ENCODE results near the gene PPP1R16B.

PPP1R16B gene

GRCh38 chr20:38893056-38893564, 87.6 kb downstream of the PPP1R16B start:
- Histone ChIP-seq H3K27ac (no peak overlapping the region), H3K4me3 (no peak overlapping the region), H3K36me3 (ENCODE audit: insufficient read depth, low read length) (no peaks in the 10 kb centered on the region), H3K9ac (ENCODE audit: insufficient read length) (no peak overlapping the region), H3K9me3 (ENCODE audit: low read depth, low read length) (no peaks in the 10 kb centered on the region)
- TF ChIP-seq FOXP2 (optimal IDR thresholded peaks at IDR 0.05; ENCODE audit: control extremely low read depth, extremely low read length, insufficient read depth) (no peak), POLR2AphosphoS5 (IDR thresholded peaks at IDR 0.05; ENCODE audit: borderline replicate concordance, low read depth, low read length) (no peak), EZH2 (IDR thresholded peaks at IDR 0.05) (no peak)
- no peak for DNase-seq (ENCODE audit: low read depth, low spot score)

DNA sequence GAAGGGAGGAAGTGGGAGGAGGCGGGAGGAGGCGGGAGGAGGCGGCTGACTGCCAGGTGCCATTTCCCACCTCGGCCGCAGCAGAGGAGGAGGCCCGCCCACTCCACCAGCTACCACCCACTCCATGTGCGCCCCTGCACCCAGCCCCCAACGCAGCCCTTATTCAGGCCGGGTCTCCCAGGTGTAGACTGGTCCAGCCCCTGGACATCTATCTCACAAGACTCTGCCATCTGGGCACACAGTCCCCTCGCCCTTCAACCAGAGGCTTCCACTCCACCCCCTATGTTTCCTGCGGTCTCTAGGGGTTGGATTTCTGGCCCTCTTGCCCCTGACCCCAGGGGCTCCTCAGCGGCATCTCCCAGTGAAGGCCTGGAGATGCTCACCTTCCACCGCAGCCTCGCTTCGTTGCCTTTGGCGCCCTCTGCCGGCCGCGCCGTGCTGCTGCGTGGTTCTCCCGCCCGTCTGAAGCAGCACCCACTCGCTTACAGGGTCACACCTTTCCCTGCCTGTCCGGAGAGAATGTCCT, 88.1 kb downstream of the PPP1R16B start:
- Histone ChIP-seq H3K4me3 (peak overlapping the region; percentile 59; the same call in 1 of the 2 replicates), H3K36me3 (ENCODE audit: insufficient read depth, low read length) (no peaks in the 10 kb centered on the region), H3K9me3 (ENCODE audit: low read depth, low read length) (no peaks in the 10 kb centered on the region), H3K9ac (ENCODE audit: insufficient read length) (no peak overlapping the region), H3K27ac (no peak overlapping the region)
- no peak for TF ChIP-seq POLR2AphosphoS5 (IDR thresholded peaks at IDR 0.05; ENCODE audit: borderline replicate concordance, low read depth, low read length)
- no peak for TF ChIP-seq FOXP2 (optimal IDR thresholded peaks at IDR 0.05; ENCODE audit: control extremely low read depth, extremely low read length, insufficient read depth)
- no peak for TF ChIP-seq EZH2 (IDR thresholded peaks at IDR 0.05)
- no peak for DNase-seq (ENCODE audit: low read depth, low spot score)

GRCh38 chr20:38894091-38894847, 88.8 kb downstream of the PPP1R16B start:
- TF ChIP-seq POLR2AphosphoS5 (IDR thresholded peaks at IDR 0.05; ENCODE audit: borderline replicate concordance, low read depth, low read length), result no peak
- no peak for TF ChIP-seq FOXP2 (optimal IDR thresholded peaks at IDR 0.05; ENCODE audit: control extremely low read depth, extremely low read length, insufficient read depth)
- no peak for TF ChIP-seq EZH2 (IDR thresholded peaks at IDR 0.05)
- H3K9ac ChIP-seq (ENCODE audit: insufficient read length), result no peak overlapping the region
- H3K36me3 ChIP-seq (ENCODE audit: insufficient read depth, low read length), result no peaks in the 10 kb centered on the region
- H3K4me3 ChIP-seq, result peak overlapping the region; percentile 59
- H3K9me3 ChIP-seq (ENCODE audit: low read depth, low read length), result no peaks in the 10 kb centered on the region
- H3K27ac ChIP-seq, result no peak overlapping the region
- no peak for DNase-seq (ENCODE audit: low read depth, low spot score)

DNA sequence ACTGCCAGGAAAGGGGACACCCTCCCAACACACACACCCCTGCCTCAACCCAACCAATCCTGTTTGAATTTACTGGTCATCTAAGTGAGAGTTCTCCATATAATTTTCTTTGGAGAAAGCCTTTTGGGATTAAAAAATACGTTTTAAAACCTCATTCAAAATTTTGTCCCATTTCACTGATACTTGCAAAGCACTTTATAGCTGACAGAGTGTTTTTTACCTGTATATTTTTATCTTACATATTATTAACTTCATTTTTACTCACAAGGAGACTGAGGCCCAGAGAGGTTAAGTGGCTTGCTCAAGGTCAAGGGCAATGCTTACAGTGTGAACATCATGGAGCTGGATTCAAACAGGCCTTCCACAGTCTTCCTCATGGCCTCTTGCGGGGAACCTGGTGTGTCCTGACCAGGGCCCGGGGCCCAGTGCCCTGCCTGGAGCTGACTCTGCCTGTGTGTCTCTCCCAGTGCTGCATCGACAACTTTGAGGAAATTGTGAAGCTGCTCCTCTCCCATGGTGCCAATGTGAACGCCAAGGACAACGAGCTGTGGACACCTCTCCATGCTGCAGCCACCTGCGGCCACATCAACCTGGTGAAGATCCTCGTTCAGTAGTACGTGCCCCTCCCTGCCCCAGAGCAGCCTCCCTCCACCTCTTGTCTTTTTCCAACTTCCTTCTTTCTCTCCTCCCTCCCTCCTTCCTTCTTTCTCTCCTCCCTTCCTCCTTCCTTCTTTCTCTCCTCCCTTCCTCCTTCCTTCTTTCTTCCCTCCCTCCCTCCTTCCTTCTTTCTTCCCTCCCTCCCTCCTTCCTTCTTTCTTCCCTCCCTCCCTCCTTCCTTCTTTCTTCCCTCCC, 89.8 kb downstream of the PPP1R16B start:
- Histone ChIP-seq H3K27ac (no peak overlapping the region), H3K9ac (ENCODE audit: insufficient read length) (no peak overlapping the region), H3K36me3 (ENCODE audit: insufficient read depth, low read length) (no peaks in the 10 kb centered on the region), H3K4me3 (no peak overlapping the region), H3K9me3 (ENCODE audit: low read depth, low read length) (no peaks in the 10 kb centered on the region)
- no peak for DNase-seq (ENCODE audit: low read depth, low spot score)
- TF ChIP-seq FOXP2 (optimal IDR thresholded peaks at IDR 0.05; ENCODE audit: control extremely low read depth, extremely low read length, insufficient read depth), result no peak
- TF ChIP-seq POLR2AphosphoS5 (IDR thresholded peaks at IDR 0.05; ENCODE audit: borderline replicate concordance, low read depth, low read length), result no peak
- no peak for TF ChIP-seq EZH2 (IDR thresholded peaks at IDR 0.05)

GRCh38 chr20:38896009-38896594, 90.6 kb downstream of the PPP1R16B start:
- Histone ChIP-seq H3K27ac (no peak overlapping the region), H3K9me3 (ENCODE audit: low read depth, low read length) (no peaks in the 10 kb centered on the region), H3K36me3 (ENCODE audit: insufficient read depth, low read length) (no peaks in the 10 kb centered on the region), H3K9ac (ENCODE audit: insufficient read length) (no peak overlapping the region), H3K4me3 (no peak overlapping the region)
- TF ChIP-seq FOXP2 (optimal IDR thresholded peaks at IDR 0.05; ENCODE audit: control extremely low read depth, extremely low read length, insufficient read depth), result no peak
- TF ChIP-seq POLR2AphosphoS5 (IDR thresholded peaks at IDR 0.05; ENCODE audit: borderline replicate concordance, low read depth, low read length), result no peak
- TF ChIP-seq EZH2 (IDR thresholded peaks at IDR 0.05), result no peak
- no peak for DNase-seq (ENCODE audit: low read depth, low spot score)

GRCh38 chr20:38897267-38897666, 91.8 kb downstream of the PPP1R16B start:
- H3K9me3 ChIP-seq (ENCODE audit: low read depth, low read length), result no peaks in the 10 kb centered on the region
- no peaks in the 10 kb centered on the region for H3K36me3 ChIP-seq (ENCODE audit: insufficient read depth, low read length)
- TF ChIP-seq POLR2AphosphoS5 (IDR thresholded peaks at IDR 0.05; ENCODE audit: borderline replicate concordance, low read depth, low read length), result no peak
- TF ChIP-seq FOXP2 (optimal IDR thresholded peaks at IDR 0.05; ENCODE audit: control extremely low read depth, extremely low read length, insufficient read depth), result no peak
- TF ChIP-seq EZH2 (IDR thresholded peaks at IDR 0.05), result no peak
- H3K27ac ChIP-seq, result no peak overlapping the region
- no peak for DNase-seq (ENCODE audit: low read depth, low spot score)
- H3K4me3 ChIP-seq, result no peak overlapping the region
- no peak overlapping the region for H3K9ac ChIP-seq (ENCODE audit: insufficient read length)

DNA sequence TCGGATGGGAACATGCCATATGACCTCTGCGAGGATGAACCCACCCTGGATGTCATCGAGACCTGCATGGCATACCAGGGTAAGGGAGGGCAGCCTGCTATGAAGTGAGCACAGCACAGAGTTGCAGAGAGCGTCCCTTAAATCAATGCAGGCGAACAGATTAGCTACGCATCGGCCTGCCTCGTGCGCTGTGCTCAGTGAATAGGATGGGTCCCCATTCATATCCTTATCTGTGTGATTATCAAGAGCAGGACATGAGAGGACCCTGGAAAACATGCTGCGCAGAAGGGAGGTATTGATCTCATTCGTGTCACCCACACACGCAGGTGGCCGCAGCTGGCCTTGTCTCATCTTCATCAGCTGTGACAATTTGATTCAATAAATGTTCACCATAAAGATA, 95.1 kb downstream of the PPP1R16B start:
- TF ChIP-seq POLR2AphosphoS5 (IDR thresholded peaks at IDR 0.05; ENCODE audit: borderline replicate concordance, low read depth, low read length), result no peak
- no peak for TF ChIP-seq FOXP2 (optimal IDR thresholded peaks at IDR 0.05; ENCODE audit: control extremely low read depth, extremely low read length, insufficient read depth)
- no peak for TF ChIP-seq EZH2 (IDR thresholded peaks at IDR 0.05)
- DNase-seq (ENCODE audit: low read depth, low spot score), result no peak
- Histone ChIP-seq H3K4me3 (no peak overlapping the region), H3K27ac (no peak overlapping the region), H3K9ac (ENCODE audit: insufficient read length) (no peak overlapping the region), H3K9me3 (ENCODE audit: low read depth, low read length) (no peaks in the 10 kb centered on the region), H3K36me3 (ENCODE audit: insufficient read depth, low read length) (no peaks in the 10 kb centered on the region)

GRCh38 chr20:38902601-38903000, 97.1 kb downstream of the PPP1R16B start:
- no peaks in the 10 kb centered on the region for H3K36me3 ChIP-seq (ENCODE audit: insufficient read depth, low read length)
- H3K9ac ChIP-seq (ENCODE audit: insufficient read length), result no peak overlapping the region
- TF ChIP-seq EZH2 (IDR thresholded peaks at IDR 0.05) (no peak), POLR2AphosphoS5 (IDR thresholded peaks at IDR 0.05; ENCODE audit: borderline replicate concordance, low read depth, low read length) (no peak)
- H3K9me3 ChIP-seq (ENCODE audit: low read depth, low read length), result no peaks in the 10 kb centered on the region
- H3K27ac ChIP-seq, result no peak overlapping the region
- no peak overlapping the region for H3K4me3 ChIP-seq
- DNase-seq (ENCODE audit: low read depth, low spot score), result no peak

Measured in SK-N-MC (cell line).